CD4-positive, alpha-beta memory T cell (primary cell): ENCODE measurements around the gene ZNF536. TPM values are rescaled to one million over a fixed set of nuclear protein-coding genes. Genes with fewer than 3 reads are reported as not detected.

Experiments
- CTCF ChIA-PET: fragments of 350-600 bp; sonication (Branson Sonifier 250); formaldehyde crosslinking; loops from one replicate; lab custom pipeline; 2021; ENCODE audit warnings: inconsistent platforms; ENCODE audit not compliant: partially characterized antibody; lab: Charles Lee
- POLR2A ChIA-PET: fragments of 350-600 bp; sonication (Branson Sonifier 250); formaldehyde crosslinking; loops from one replicate; lab custom pipeline; 2021; ENCODE audit not compliant: partially characterized antibody; lab: Charles Lee
- DNase-seq, 5 donors: peaks; one replicate each; pipeline versions ENCODE4 v3.0.0 to v3.0.0-alpha.2; 2020 to 2022; ENCODE audit warnings: mixed read lengths in 1 of 5
- H3K27ac ChIP-seq: one replicate; pipeline ENCODE4 v1.7.0; 2013; ENCODE audit warnings: low read depth, low read length
- H3K27me3 ChIP-seq: 2 replicates; pipeline ENCODE4 v1.7.0; 2013; ENCODE audit warnings: mild to moderate bottlenecking, low read length, moderate library complexity; ENCODE audit not compliant: insufficient read depth
- H3K36me3 ChIP-seq: 2 replicates; pipeline ENCODE4 v1.7.0; 2013; ENCODE audit warnings: mild to moderate bottlenecking, low read length, moderate library complexity; ENCODE audit not compliant: insufficient read depth
- H3K4me1 ChIP-seq: 2 replicates; pipeline ENCODE4 v1.7.0; 2013; ENCODE audit warnings: mild to moderate bottlenecking, low read length, moderate library complexity; ENCODE audit not compliant: insufficient read depth
- H3K4me3 ChIP-seq, 2 donors: one replicate each; pipeline ENCODE4 v1.7.0; 2013; ENCODE audit warnings: low read length in 2 of 2, mild to moderate bottlenecking in 1 of 2
- H3K9me3 ChIP-seq, 2 donors: one replicate each; pipeline ENCODE4 v1.7.0; 2013; ENCODE audit warnings: low read length in 2 of 2, control low read depth in 1 of 2; ENCODE audit not compliant: control insufficient read depth in 1 of 2
- H3K27ac Mint-ChIP-seq, 7 donors: one replicate each; pipeline ENCODE4 v1.8.0; 2020 to 2021; ENCODE audit warnings: mixed read lengths in 7 of 7, mild to moderate bottlenecking in 6 of 7, inconsistent platforms in 3 of 7, moderate library complexity in 3 of 7
- H3K27me3 Mint-ChIP-seq, 2 donors: one replicate each; pipeline ENCODE4 v1.8.0; 2020 to 2021; ENCODE audit warnings: mixed read lengths in 2 of 2
- H3K36me3 Mint-ChIP-seq, 2 donors: one replicate each; pipeline ENCODE4 v1.8.0; 2020 to 2021; ENCODE audit warnings: mixed read lengths in 2 of 2, inconsistent platforms in 1 of 2, mild to moderate bottlenecking in 1 of 2
- H3K4me1 Mint-ChIP-seq, 4 donors: one replicate each; pipeline ENCODE4 v1.8.0; 2020 to 2021; ENCODE audit warnings: mixed read lengths in 4 of 4, mild to moderate bottlenecking in 1 of 4
- H3K4me3 Mint-ChIP-seq, 8 donors: one replicate each; pipeline ENCODE4 v1.8.0; 2020 to 2021; ENCODE audit warnings: mixed read lengths in 8 of 8, mild to moderate bottlenecking in 7 of 8, moderate library complexity in 6 of 8, inconsistent platforms in 3 of 8
- H3K9me3 Mint-ChIP-seq, 8 donors: one replicate each; pipeline ENCODE4 v1.8.0; 2020 to 2021; ENCODE audit warnings: mixed read lengths in 8 of 8, mild to moderate bottlenecking in 5 of 8, inconsistent platforms in 3 of 8, moderate library complexity in 1 of 8
- intact Hi-C: fragments of 100-400 bp; cut with micrococcal nuclease; formaldehyde crosslinking; loops from one replicate; pipeline ENCODE4 v1.15.1; 2023
- polyA plus RNA-seq, 2 donors: library from polyadenylated mRNA; unstranded; fragments of 300-500 nt; fragmentation: Illumina TruSeq; gene quantifications; one replicate each; pipeline ENCODE4 v1.2.3, GENCODE V29; 2021
- total RNA-seq, 2 experiments: library from RNA; stranded (reverse); gene quantifications; one replicate each; pipeline ENCODE4 v1.2.3, GENCODE V29; 2021

ZNF536 gene
- total and polyA plus RNA-seq, 4 experiments from 2014 or later = 0.20 TPM; not detected in 3

DNA sequence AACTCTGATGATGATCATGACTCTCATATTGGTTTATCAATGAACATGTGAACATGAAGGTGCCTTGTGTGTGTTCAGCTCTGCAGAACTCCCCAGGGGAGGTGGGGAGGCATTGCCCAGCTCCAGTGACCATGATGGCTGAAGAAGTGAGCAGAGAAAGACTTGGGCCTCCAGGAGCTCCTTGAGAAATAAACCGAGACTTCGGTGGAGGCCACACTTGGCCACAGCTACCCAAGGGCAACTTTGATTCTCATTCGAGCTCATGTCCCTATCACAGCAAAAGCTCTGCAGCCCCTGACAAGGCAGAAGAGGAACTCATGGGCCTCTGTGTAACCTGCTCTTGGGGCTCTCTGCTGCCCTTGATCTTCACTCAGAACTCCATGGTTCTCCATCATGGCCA lies 44.1 kb upstream of the ZNF536 start:
- H3K27ac ChIP-seq = no peak overlapping the region
- no peak for DNase-seq
- no peak overlapping the region for H3K4me3 ChIP-seq
- ChIA-PET POLR2A (no interaction called here), CTCF (no interaction called here)
- Mint-ChIP-seq H3K27me3 (peaks cover 11 to 12% of the 10 kb centered on the region in 2 donors), H3K4me3 (no peak overlapping the region), H3K4me1 (no peaks in the 10 kb centered on the region), H3K27ac (no peak overlapping the region), H3K9me3 (peaks cover 0 to 8% (median 2%) of the 10 kb centered on the region in 8 donors), H3K36me3 (no peaks in the 10 kb centered on the region)
- intact Hi-C loops = no loop called here
- H3K9me3 ChIP-seq = no peaks in the 10 kb centered on the region
- H3K27me3 ChIP-seq = no peaks in the 10 kb centered on the region
- no peaks in the 10 kb centered on the region for H3K4me1 ChIP-seq
- H3K36me3 ChIP-seq = no peaks in the 10 kb centered on the region

DNA sequence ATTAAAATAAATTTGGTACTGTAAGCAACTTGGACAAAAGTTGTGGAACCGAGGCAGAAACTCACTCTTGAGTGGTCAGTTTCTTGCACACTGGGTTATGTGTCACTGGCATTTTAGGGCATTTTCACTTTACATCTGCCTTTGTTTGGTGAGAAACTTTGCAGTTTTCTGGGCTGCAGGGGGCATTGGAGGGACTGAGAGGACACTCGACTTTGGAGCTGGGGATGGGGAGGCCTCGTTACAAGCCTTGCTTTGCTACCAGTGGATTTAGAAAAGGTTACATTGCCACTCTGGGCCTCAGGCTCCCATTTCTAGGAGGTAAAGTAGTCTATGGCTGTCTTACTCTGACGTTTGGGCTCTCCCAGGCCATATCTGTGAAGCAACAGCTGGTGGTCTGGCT lies 41.9 kb upstream of the ZNF536 start:
- H3K4me3 ChIP-seq = no peak overlapping the region
- Mint-ChIP-seq H3K4me3 (no peak overlapping the region), H3K27ac (no peak overlapping the region), H3K36me3 (no peaks in the 10 kb centered on the region), H3K4me1 (no peaks in the 10 kb centered on the region), H3K27me3 (peaks cover 9% of the 10 kb centered on the region in 2 donors), H3K9me3 (peaks cover 0 to 10% (median 0%) of the 10 kb centered on the region in 8 donors)
- ChIA-PET POLR2A (no interaction called here), CTCF (no interaction called here)
- no peaks in the 10 kb centered on the region for H3K36me3 ChIP-seq
- intact Hi-C loops = no loop called here
- H3K27ac ChIP-seq = no peak overlapping the region
- H3K4me1 ChIP-seq = no peaks in the 10 kb centered on the region
- DNase-seq = no peak
- H3K9me3 ChIP-seq = no peaks in the 10 kb centered on the region
- no peaks in the 10 kb centered on the region for H3K27me3 ChIP-seq

- Mint-ChIP-seq H3K27me3 (peaks cover 8 to 9% of the 10 kb centered on the region in 2 donors), H3K4me3 (no peak overlapping the region), H3K4me1 (no peaks in the 10 kb centered on the region), H3K27ac (no peak overlapping the region), H3K36me3 (no peaks in the 10 kb centered on the region), H3K9me3 (peaks cover 0 to 10% (median 0%) of the 10 kb centered on the region in 8 donors)
- H3K36me3 ChIP-seq = no peaks in the 10 kb centered on the region
- H3K27ac ChIP-seq = no peak overlapping the region
- no peaks in the 10 kb centered on the region for H3K9me3 ChIP-seq
- POLR2A ChIA-PET = no interaction called here
- no peak overlapping the region for H3K4me3 ChIP-seq
- H3K27me3 ChIP-seq = no peaks in the 10 kb centered on the region
- no peak for DNase-seq
- intact Hi-C loops = no loop called here
- CTCF ChIA-PET = no interaction called here
- H3K4me1 ChIP-seq = no peaks in the 10 kb centered on the region
These were observed 39.5 kb upstream of the ZNF536 start for GRCh38 chr19:30332445-30333234.

- Histone ChIP-seq H3K36me3 (no peaks in the 10 kb centered on the region), H3K4me1 (no peaks in the 10 kb centered on the region), H3K27me3 (no peaks in the 10 kb centered on the region), H3K4me3 (no peak overlapping the region), H3K9me3 (no peaks in the 10 kb centered on the region), H3K27ac (no peak overlapping the region)
- Mint-ChIP-seq H3K36me3 (no peaks in the 10 kb centered on the region), H3K4me1 (no peaks in the 10 kb centered on the region), H3K9me3 (peaks cover 0 to 10% (median 0%) of the 10 kb centered on the region in 8 donors), H3K4me3 (no peak overlapping the region), H3K27ac (no peak overlapping the region), H3K27me3 (peaks cover 8 to 9% of the 10 kb centered on the region in 2 donors)
- no peak for DNase-seq
- intact Hi-C loops = no loop called here
- ChIA-PET CTCF (no interaction called here), POLR2A (no interaction called here)
These were observed 38.7 kb upstream of the ZNF536 start for GRCh38 chr19:30333291-30334065.

- Mint-ChIP-seq H3K4me1 (no peaks in the 10 kb centered on the region), H3K4me3 (no peak overlapping the region), H3K36me3 (no peaks in the 10 kb centered on the region), H3K27ac (no peak overlapping the region), H3K9me3 (peaks cover 0 to 10% (median 0%) of the 10 kb centered on the region in 8 donors), H3K27me3 (peaks cover 7 to 10% of the 10 kb centered on the region in 2 donors)
- Histone ChIP-seq H3K27me3 (no peaks in the 10 kb centered on the region), H3K27ac (no peak overlapping the region), H3K4me3 (no peak overlapping the region), H3K4me1 (no peaks in the 10 kb centered on the region), H3K9me3 (no peaks in the 10 kb centered on the region), H3K36me3 (no peaks in the 10 kb centered on the region)
- intact Hi-C loops = no loop called here
- ChIA-PET POLR2A (no interaction called here), CTCF (no interaction called here)
- no peak for DNase-seq
These were observed 37.3 kb upstream of the ZNF536 start for GRCh38 chr19:30334841-30335240.

DNA sequence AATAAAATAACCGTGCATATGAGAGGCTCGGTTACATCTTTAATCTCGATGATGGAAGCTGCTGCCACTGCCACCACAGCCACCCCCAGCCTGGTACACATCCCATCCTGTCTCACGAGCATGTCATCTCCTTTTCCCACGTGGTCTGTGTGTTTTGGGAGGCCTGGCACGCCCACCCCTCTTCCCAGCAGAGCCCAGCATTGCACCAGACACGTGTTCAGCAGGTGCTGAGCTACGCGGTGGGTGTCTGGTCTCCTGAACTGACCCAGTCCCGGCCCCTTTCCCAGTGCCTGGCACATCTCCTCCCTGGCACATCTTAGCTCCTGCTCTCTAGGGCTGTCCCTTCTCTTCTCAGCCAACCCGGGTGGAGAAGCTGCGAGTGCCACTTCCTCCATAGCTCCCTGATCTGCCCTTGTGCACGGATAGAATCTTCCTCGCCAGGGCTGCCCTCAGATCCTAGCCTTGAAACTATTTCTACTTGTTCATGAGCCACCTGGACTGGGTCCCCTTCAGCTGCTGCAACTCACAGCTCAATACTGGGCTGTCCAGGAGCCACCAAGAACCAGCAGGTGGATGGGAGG lies 36.8 kb upstream of the ZNF536 start:
- Histone ChIP-seq H3K4me1 (no peaks in the 10 kb centered on the region), H3K9me3 (no peaks in the 10 kb centered on the region), H3K27me3 (no peaks in the 10 kb centered on the region), H3K27ac (no peak overlapping the region), H3K4me3 (no peak overlapping the region), H3K36me3 (no peaks in the 10 kb centered on the region)
- H3K9me3 Mint-ChIP-seq = peaks cover 0 to 10% (median 0%) of the 10 kb centered on the region in 8 donors
- H3K4me1 Mint-ChIP-seq = no peaks in the 10 kb centered on the region
- ChIA-PET CTCF (no interaction called here), POLR2A (no interaction called here)
- H3K27me3 Mint-ChIP-seq = peaks cover 7 to 10% of the 10 kb centered on the region in 2 donors
- no peak overlapping the region for H3K27ac Mint-ChIP-seq
- no peaks in the 10 kb centered on the region for H3K36me3 Mint-ChIP-seq
- H3K4me3 Mint-ChIP-seq = no peak overlapping the region
- intact Hi-C loops = no loop called here
- no peak for DNase-seq

- H3K36me3 Mint-ChIP-seq = no peaks in the 10 kb centered on the region
These were observed 35.9 kb upstream of the ZNF536 start for GRCh38 chr19:30336290-30336689.

More at GRCh38 chr19:30336290-30336689, 35.9 kb upstream of the ZNF536 start:
- Histone ChIP-seq H3K4me1 (no peaks in the 10 kb centered on the region), H3K27ac (no peak overlapping the region), H3K9me3 (no peaks in the 10 kb centered on the region), H3K4me3 (no peak overlapping the region), H3K36me3 (no peaks in the 10 kb centered on the region), H3K27me3 (no peaks in the 10 kb centered on the region)
- intact Hi-C loops = no loop called here
- POLR2A ChIA-PET = no interaction called here
- Mint-ChIP-seq H3K4me1 (no peaks in the 10 kb centered on the region), H3K4me3 (no peak overlapping the region), H3K9me3 (peaks cover 0 to 10% (median 0%) of the 10 kb centered on the region in 8 donors), H3K27ac (no peak overlapping the region), H3K27me3 (peaks cover 6 to 10% of the 10 kb centered on the region in 2 donors)
- no peak for DNase-seq
- CTCF ChIA-PET = no interaction called here
